SIG-M5 treated with dmso at 0.1 percent for 504 hours (cell line): ENCODE measurements around the gene MYLIP.

Experiments
- DNase-seq: peaks from one replicate; lab custom pipeline; 2025; ENCODE audit not compliant: unreplicated experiment; lab: John Stamatoyannopoulos, UW

Gene MYLIP

DNA sequence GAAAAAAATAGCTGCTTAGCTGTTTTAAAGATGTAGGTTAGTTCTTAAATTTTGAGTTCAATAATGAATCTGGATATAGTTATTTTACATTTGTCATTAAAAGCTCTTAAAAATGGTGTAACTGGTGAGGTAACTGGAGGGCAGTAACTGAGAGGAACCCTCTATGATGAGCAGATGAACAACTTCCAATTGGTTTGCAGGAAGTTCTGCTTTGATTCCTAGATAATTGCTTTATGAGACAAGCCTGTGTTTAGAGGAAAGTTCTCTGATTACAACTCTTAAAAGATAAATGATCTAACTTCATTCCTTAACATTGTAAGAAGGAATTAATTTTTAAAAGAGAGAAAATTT is 8.5 kb downstream of the MYLIP start:
- no peak for DNase-seq

DNA sequence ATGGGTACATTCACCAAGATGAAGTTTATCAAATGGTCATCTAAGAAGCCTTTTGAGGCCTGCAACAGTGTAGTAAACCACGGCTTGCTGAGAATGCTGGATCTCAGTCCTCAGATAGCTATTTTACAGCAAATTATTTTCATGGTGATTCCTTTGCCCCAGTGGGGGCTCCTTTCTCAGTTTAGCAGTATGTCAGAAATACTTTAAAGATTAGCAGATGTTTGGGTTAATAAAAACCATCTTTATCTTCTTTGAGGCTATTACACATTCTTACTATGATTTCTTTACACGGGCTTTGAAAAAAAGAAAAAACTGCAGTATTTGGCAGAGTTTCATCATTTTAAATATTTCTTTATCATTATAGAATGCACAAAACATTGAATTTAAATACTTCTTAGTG is 10.7 kb downstream of the MYLIP start:
- DNase-seq, result no peak

GRCh38 chr6:16140607-16141006 is 11.7 kb downstream of the MYLIP start:
- no peak for DNase-seq

- DNase-seq, result no peak
Measured at GRCh38 chr6:16141514-16141913, 12.6 kb downstream of the MYLIP start.

DNA sequence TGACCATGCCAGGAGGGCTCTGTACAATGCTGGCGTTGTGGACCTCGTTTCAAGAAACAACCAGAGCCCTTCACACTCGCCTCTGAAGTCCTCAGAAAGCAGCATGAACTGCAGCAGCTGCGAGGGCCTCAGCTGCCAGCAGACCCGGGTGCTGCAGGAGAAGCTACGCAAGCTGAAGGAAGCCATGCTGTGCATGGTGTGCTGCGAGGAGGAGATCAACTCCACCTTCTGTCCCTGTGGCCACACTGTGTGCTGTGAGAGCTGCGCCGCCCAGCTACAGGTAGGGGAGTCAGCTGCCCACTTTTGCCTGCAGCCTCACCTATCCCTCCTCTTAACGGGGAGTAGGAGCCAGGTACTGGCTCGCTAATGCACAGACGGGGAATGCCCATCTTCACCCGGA is 16.2 kb downstream of the MYLIP start:
- no peak for DNase-seq

DNA sequence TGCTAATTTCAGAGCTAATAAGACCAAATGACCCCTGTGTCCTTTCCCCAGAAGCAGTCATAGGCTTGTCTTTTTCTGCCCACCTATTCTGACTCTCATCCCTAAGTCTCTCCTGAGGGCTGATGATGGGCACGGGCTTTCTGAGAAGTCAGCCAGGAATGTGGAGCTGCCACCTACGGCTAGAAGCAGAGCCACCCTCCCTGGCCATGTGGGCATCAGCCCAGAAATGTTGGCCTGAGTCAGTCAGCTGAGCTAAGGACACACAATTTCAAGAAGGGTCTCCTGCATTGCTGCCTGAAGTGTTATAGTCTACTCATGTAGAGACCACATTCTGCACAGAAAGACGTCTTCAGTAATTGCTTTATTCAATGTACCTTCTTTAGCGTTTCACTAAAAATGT is 17.1 kb downstream of the MYLIP start:
- no peak for DNase-seq

DNA sequence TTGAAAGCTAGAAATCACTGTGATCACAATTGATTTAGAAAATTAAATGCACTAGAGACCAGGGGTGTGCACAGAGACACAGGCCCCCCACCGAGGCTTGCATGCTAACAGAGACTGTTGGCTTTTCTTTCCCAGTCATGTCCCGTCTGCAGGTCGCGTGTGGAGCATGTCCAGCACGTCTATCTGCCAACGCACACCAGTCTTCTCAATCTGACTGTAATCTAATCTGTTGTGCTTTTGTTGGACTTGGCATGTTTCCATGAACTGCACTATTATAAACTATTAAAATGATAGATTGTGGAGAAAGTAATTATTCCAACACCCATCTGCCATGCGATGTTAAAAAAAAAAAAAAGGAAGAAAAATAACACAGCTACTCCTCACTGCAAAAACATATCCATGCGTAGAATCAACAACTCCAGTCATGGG is 17.7 kb downstream of the MYLIP start:
- no peak for DNase-seq

- no peak for DNase-seq
Measured at GRCh38 chr6:16148498-16148897, 19.6 kb downstream of the MYLIP start.

DNA sequence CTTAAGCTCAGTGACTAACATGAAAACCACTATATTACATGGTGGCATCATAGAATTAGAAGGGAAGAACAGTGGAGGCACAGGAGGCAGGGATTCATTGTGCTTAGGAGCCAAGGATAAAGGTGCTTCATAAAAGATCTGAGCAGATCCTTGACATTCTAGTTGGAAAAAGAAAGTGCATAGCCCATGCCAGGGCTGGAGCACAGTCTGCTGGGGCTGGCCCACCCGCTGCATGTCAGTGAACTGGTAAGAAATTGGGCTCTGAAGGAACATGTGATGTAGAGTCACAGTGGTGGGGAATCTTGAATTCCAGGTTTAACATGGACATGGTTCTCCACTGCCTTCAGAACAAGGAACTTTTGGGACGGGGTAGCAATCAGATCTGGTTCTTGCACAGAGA is 20.4 kb downstream of the MYLIP start:
- DNase-seq, result no peak

DNA sequence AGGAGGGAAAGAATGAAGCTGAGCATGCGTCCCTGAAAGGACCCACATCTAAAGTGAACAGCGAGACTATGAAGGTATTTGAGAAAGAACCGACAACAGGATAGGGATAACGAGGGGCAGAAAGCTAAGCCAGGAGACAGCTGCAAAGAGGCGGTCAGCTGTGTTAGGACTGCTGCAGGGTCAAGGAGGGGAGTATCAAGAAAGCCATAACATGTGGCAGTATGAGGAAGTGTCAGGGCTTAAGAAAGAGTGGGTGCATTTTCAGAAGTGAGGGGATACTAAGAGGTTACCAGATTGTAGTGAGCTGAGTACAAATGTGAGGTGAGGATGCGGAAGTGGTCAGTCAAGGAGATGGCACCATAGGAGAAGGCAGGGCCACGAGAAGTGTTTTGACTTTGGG is 21.2 kb downstream of the MYLIP start:
- no peak for DNase-seq

GRCh38 chr6:16153211-16153820 is 24.4 kb downstream of the MYLIP start:
- no peak for DNase-seq

DNA sequence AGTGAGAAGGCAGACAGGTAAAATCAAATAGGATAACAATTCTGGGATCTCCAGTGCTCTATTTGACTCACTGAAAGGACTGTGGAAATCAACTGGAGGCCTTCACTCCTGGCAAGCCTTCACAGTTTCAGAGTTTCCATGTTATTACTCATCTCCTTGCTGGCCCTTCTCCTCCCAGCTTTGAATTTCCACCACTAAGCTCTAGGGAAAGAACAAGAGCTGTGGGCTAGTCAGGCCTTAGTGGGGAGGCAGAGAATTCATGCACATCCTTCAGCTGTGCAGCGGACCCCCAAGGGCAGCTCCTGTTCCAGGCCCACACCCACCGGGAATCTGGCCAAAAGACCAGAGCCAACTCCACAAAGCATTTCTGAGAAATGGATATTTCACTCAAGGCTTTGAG is 26.0 kb downstream of the MYLIP start:
- no peak for DNase-seq

- DNase-seq, result no peak
Measured at GRCh38 chr6:16157492-16157891, 28.6 kb downstream of the MYLIP start.

GRCh38 chr6:16157909-16158308 is 29.0 kb downstream of the MYLIP start:
- no peak for DNase-seq

GRCh38 chr6:16158943-16159557 is 30.2 kb downstream of the MYLIP start:
- no peak for DNase-seq

- DNase-seq, result no peak
Measured at GRCh38 chr6:16160794-16161193, 31.9 kb downstream of the MYLIP start.

DNA sequence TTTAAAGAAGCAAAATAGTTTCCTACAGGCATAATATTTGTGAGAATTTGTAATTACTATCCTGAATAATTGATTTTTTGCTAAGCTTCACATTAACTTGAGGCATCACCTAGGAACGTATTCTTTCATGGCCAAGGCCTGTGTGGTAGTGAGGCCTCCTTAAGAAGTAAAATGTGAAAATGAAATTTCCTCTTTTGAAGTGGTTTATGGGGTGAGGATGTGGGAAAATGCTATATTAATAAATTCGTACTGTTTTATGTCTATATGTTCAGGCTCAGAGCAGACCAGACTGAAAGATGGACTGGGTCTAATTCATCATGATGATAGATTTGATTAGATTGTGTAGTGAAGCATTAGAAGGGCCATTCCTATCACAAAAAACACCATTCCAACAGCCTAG is 33.1 kb downstream of the MYLIP start:
- DNase-seq, result no peak

GRCh38 chr6:16163066-16163465 is 34.2 kb downstream of the MYLIP start:
- no peak for DNase-seq

DNA sequence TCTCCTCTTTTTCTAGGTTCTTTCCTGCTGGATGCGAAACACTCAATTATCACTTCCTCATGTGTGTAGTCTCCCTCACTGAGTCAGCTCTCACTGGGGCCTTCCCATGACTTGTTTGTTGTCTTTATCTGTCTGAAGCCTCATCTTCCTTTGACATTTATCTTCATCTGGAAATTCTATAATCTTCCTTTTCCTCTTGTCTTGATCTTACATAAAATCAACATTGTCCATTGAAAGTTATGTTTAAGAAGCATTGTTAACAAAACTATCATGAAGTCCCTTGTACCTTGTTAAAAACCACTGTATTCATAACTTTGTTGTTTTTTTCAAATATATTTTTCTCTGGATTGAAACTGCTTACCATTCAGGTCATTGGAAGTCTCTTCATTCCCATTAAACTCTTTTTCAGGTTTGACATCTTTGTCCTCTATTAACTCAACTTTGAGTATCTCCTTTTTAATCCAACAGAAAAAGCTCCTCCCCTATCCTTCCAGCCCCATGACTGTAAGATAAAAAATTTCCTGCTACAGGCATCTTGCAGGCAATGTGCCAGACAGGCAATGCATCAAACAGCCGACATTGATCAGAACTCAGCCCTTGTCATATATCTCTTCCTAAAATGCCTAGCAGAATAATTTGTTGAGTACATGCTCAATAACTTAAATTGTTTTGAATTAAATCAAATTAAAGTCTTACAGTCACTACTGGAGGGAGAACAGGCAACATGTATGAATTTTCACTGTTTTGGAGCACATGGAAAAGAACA is 34.8 kb downstream of the MYLIP start:
- no peak for DNase-seq

DNA sequence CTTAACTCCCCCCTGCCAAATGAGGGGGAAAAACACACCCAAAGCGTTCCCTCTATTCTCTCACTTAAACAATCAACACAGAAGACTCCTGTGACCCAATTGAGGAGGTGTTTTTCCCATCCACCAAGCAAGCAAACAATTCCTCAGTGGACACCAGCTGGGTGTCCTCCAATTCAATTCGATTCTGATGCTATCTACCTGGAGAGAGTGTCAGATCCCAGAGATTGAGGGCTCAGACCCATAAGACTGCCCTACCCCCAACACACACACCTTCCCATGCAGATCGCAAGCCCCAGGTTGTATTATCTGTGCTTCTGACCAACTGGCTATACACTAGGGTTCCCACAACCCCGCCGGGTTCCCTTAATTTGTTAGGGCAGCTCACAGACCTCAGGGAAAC is 36.8 kb downstream of the MYLIP start:
- no peak for DNase-seq

- no peak for DNase-seq
Measured at GRCh38 chr6:16166871-16167608, 38.2 kb downstream of the MYLIP start.

GRCh38 chr6:16168121-16168520 is 39.2 kb downstream of the MYLIP start:
- DNase-seq, result no peak
